Stimulated activated CD8-positive, alpha-beta memory T cell treated with anti-CD3 and anti-CD28 coated beads, Interleukin-15, amount 100 ng/mL, for 4 hours (primary cell): Measurements from ENCODE around the gene SAE1.

ENCODE experiments used
- DNase-seq, 2 donors: peaks; one replicate each; pipeline ENCODE4 v3.0.0-alpha.2; 2020; ENCODE audit warnings: low read depth in 2 of 2

The SAE1 gene

DNA sequence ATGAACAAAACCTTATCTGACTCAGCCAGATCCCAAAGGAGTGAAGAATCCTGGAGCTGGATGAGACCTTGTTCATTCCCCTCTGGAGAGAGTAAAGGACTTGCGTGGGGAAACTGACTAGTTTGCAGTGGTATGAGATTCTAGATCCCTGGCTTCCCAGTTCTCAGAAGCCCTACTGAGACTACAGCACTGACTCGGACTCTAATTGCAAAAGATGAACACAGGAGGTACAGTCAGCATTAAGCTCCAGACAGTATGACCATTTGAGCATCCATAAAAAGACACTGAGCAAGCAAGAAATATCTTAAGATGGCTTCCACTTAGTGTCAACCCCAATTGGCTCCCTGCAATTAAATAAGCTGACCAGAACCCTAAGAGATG lies 23.8 kb upstream of the SAE1 start:
- no peak for DNase-seq

DNA sequence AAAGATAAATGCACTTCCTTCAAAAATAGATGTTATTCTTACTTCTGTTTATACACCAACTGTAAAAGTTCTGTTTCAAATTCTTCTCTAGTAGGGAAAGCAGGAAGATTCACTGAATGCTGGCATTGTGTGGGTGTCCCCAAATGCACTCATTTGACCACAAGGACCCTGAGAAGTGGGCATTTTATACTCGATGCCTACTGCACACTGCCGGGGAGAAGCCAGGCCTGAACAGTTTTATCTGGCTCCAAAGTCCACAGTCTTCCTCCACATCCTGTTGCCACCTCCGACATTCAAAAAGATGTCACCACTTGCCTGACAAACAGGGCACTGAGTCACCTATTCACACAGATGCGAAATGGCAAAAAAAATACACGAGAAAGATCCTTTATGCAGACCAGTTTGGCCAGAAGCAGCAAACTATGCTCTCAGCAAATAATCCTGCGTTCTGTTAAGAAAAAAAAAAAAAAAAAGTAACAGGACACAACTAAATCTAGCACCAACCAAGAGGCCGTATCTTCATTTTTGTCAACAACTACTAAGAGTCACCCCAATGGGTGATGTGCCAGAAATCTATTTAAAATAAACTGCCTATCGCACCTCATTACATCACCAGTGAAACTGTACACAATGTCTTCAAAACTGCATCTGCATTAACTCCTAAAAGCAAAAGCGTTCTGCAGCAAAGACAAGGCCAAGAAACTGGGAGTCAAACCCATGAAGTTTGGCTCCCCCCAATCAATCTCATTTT lies 23.3 kb upstream of the SAE1 start:
- peak in 1 of 2 donors; percentile 24 for DNase-seq

DNA sequence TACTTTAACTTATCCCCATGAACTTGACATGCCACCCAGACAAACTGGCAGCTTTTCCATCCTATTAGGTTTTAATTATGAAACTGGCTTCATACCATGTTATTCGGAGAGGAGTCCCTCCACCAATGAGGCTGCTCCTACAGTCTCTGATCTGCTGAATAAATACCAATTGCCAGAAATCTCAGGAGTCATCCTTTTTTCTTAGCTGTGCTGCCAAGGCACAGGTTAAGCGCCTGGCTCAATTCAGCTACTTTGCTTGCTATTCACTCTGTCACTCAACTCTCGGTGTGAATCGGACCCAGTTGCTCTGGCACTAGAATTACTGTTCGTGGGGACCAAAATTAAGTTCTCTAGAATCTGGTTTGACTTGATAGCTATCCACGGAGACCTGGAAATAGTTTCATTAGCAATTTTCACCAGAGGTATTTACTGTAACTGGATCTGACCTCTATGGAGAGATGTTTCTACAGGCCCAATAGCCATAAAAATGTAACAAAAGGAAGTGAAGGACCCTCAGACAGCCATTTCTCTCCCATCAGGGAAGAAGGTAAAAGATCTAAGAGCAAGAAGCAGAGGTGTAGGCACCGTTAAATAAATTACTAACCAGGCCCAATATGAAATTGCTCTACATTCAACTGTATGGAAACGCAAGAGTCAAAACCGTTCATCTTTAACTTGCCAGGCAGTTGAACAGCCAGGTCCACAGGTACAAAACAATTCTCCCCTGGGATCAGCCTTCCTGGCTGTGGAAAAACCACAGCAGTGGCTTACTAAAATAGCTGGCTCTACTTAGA lies 22.5 kb upstream of the SAE1 start:
- no peak for DNase-seq

DNA sequence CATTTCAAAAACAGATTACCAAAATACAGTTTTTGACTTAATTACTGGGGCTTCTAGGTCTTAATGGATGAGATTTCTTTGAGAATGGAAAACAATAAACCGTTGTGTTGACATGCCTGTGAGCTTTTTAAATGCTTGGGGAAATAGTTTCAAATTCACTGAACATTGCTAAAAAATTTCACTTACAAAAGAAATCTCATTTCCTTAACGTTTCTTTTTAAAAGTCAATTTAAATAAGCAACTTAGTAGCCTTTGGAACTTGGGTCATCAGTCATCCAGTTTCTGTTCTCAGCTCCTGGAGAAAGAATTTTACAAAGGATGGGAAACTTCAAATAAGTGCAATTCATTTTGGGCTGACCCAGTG lies 21.5 kb upstream of the SAE1 start:
- DNase-seq: no peak

DNA sequence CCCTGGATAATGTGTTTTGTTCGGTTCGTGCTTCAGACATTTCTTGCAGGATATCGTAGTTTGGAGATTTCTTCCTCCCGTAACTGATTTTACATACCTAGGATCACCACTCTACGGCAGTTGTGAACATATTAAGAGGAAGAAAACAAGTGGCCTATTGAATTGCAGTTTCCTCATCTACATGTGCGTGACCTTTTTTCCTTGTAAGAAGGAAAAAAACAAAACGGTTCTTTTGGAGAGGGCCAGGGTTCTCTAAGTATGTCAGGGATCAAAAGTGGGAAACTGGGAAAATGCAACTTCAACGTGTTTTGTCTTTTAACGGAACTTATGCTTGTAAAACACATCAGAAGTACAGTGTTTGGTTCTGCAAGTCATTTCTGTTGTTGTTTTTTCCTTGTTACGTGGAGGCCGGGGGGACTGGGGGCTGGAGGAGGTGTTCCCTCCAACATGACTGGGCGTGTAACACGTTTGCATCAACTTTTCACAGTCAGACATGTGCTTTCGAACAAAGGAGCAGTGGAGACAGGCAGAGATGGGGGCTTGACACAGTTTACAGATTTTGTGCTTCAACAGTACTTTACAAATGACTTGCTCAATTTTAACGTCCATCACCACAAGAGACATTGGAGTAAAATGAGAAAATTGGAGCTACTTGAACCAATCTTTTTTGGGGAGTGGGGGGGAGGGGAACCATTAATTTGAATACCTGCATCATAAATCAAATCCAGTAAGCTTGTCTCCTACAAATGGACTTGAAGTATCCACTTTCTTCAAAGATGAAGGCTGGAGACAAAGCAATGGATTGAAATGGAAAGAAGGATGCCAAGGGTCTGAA lies 20.9 kb upstream of the SAE1 start:
- peak in 1 of 2 donors; percentile 29 for DNase-seq

DNA sequence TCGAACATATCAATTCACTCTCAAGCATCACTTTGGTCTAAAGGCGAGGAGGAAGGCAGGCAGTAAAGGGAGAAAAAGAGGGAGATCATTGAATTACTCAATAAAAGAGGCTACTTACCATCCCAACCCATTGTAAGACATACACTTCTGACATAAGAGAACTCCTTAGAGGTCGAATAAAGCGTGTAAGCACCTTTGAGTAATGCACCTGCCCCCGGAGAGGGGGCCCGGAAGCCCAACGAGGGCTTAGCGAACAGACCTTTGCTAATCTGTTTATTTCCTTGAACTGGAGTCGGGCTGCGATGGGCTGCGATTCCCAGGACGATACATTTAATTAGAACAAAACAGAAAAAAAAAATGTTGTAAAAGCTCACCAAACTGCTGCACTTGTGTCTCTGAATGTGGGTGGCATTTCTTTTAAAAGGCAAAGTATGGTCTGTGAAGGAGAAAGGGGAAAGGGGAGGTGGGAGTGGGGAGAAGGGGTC lies 20.1 kb upstream of the SAE1 start:
- peak in 1 of 2 donors; percentile 37 for DNase-seq

DNA sequence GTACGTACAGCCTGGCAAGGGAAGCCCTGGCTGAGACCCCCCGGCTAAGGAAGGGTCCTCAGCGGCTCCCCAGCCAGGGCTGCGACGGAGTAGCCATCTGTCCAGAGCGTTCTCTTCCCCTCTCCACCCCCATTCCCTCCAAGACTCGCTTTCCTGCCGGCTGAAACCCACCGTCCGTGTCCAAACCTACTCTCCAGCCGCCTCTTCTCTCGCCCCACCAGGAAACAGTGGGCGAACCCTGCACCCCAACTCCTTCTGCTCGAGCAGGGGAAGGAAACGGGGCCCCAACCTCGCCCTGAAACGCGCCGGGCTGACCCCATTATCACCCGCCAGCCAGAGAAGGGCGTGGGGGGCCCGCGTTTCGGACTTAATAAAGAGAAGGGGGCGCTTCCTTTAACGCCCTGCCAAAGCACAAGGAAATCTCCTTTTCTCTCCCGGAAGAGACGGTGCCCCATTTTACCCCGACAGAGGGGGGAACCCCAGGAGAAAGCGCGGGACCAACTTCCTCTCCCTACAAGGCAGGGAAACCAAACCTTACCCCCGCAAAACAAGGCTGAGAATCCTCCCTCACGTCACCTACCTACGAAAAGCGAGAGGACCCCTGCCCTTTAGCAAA lies 19.5 kb upstream of the SAE1 start:
- peak in 1 of 2 donors; percentile 22 for DNase-seq

DNA sequence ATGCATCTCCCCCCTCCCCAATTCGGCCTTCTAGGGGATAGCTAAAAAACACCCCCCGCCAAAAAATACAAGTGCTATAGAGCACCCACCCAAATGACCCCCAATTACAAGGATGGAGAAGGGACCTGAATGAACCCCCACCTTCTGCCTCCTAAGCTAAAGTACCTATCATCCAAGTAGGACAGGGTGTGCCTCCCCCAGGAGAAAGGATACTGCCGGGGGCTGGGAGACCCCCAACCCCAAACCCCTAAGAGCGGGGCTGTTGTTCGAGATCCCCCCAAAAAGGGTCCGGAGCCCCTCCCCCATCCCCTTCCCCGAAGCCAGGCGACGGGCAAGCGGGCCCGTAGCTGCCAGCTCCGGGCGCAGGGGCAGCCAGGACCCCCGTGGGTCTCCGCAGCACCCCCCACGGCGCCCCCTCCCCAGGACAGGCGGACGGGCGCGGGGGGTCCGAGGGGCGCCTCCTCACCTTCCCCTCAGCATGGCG lies 18.9 kb upstream of the SAE1 start:
- no peak for DNase-seq

DNA sequence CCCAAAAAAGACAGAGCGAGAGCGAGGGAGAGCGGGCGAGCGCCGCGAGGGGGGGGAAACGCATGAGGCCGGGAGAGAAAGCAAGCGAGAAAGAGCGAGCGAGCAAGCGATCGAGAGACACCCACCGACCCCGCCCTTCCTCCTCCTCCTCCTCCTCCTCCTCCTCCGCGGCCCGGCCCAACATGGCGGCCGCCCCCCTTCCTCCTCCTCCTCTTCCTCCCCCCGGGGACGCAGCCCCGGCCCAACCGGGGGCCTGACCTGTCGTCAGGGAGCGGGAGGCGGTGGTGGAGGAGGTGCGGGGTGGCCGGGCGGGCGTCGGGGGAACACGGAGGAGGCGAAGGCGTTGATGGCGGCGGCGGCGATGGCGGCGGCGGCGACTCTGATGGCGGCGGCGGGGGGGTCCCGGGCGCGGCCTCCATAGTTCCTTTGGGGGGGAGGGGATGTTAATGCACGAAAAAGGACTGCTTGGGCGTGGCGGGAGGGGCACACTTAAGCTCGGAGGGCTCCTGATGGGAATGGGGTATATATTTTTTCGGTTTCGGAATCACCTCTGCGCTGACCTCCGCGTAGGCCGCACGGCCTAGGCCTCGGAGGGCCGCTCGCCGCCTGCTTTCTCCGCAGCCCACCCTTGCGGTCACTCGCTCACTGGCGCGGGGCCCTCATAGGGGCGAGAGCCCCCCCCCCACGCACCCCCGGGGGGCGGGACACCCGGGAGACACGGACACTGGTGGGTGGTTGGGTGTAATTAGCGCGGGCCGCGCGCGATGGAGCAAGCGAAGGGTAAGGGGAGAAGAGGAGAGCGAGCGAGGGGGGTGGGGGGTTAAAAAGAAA lies 18.3 kb upstream of the SAE1 start:
- DNase-seq: peak; percentile 81 to 83

DNA sequence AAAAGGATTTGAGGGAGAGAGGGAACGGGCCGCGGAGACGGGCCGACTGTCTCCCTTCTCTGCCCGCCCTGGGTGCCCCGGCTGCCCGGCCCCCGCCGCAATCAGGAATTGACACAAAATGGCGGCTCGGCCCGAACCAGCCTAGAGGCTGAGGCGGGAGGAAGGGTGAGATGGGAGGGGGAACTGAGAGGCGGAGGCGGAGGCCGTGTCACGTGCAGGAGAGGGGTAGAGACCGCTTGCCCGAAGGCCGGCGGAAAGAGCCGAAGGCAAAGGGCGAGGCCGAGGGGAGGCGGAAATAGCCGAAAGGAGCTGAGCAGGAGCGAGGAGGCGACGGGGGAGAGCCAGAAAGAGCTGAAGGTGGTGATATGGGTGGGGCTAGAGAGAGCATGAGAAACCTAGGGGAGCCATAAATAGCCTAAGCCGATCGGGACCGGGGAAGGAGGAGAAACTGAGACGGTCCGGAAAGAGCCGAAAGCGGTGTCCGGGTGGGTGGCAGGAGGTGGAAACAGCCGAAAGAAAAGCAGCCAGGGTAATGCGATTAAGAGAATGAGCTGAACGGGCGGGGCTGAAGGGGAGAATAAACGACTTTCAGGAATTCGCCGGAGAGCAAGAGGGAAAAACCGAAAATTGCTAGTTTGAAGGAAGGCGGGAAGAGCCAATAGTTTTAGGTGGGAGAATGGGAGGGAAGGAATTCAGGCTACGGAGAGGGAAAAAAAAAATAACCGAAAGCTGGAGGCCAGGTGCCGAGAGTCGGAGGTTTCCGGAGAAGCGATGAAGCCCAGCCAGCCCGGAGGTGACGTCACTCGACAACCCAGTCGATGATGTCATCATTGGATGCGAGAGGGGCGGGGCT lies 17.4 kb upstream of the SAE1 start, which contains the start of gene ZC3H4:
ZC3H4 (minus strand) TSS at position 780 of the 853 bp plus-strand sequence. CDS start 1,192 bp downstream, outside the sequence.
- DNase-seq: peak; percentile 99

DNA sequence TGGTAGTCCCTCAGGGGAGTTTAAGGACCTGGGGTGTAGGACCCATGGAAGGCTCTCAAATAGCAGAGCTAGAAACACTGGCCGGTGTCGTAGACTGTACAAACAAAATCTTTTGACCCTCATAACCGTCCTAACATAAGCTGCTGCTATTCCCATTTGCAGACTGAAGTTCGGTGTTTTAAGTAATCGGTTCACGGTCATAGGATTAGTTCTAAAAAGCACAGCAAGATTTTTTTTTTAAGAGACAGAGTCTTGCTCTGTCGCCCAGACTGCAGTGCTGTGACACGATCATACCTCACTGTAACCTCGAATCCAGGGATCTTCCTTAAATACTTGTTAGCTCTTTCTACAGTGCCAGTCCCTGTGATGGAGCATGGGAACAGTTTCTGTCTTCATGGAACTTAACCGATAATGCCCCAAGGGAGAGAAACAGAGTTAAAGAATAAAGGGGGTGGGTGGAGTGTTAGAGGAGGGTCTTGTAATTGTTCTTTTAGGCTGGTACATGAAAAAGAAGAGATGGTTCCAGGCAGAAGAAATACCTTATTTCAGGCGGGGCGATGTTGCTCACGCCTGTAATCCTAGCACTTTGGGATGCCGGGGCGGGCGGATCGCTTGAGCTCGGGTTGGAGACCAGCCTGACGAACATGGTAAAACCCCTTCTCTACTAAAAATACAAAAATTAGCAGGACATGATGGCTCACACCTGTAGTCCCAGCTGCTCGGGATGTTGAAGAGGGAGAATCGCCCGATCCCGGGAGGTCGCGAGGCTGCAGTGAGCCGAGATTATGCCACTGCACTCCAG lies 16.6 kb upstream of the SAE1 start:
- no peak for DNase-seq

DNA sequence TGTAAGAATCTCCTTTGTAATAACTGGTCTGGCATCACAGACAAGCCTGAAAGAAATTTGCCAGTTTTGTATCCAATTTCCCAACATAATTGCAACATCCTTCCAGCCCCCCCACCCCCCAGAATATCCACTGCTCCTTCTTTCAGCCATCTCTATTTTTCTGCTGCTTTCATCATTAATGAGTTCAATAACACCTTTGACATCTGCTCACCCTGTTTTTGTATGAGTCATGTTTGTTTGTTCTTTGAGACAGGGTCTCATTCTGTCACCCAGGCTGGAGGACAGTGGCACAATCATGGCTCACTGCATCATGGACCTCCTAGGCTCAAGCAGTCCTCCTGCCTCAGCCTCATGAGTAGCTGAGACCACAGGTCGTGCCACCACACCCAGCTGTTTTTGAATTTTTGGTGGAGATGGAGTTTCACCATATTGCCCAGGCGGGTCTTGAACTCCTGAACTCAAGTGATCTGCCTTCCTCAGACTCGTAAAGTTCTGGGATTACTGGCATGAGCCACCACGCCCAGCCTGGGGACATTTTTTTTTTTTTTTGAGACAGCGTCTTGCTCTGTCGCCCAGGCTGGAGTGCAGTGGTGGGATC lies 10.1 kb upstream of the SAE1 start:
- no peak for DNase-seq

DNA sequence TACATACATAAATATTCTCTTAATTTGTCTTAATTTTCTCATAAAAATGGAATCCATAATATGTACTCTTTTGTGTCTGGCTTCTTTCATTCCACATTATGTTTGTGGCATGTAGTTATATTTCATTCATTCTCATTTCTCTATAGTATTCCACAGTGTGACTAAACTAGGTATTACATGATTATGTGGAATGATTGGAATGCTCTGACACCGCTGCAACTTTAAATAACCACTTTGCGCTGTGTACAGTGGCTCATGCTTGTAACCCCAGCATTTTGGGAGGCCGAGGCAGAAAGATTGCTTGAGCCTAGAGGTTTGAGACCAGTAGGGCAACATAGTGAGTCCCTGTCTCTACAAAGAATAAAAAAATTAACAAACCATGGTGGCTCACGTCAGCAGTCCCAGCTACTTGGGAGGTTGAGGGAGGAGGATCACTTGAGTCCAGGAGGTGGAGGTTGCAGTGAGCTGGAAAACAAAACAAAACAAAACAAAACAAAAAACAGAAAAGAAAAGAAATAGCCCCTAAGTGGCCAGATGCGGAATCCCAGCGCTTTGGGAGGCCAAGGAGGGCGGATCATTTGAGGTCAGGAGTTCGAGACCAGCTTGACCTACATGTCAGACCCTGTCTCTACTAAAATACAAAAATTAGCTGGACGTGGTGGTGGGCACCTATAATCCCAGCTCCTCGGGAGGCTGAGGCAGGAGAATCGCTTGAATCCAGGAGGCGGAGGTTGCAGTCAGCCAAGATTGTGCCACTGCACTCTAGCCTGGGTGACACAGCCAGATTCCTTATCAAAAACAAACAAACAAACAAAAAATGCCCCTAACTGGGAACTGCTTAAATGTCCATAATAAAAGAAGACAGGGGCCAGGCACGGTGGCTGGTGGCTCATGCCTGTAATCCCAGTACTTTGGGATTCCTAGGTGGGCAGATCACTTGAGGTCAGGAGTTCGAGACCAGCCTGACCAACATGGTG lies 8.0 kb upstream of the SAE1 start:
- no peak for DNase-seq

DNA sequence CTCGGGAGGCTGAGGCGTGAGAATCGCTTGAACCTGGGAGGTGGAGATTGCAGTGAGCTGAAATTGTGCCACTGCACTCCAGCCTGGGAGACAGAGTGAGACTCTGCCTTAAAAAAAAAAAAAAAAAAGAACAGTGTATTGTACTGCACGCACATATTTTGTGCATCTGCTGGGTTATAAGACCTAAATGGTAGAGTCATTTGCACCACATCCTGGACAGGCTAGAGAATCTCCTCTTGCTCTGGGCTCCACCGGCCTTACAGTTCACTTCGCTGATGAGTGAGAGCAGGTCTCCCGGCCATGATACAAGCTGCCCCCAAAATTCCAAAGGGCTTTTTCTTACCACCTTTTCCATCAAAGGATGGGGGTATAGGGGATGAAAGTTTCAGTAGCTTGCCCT lies 7.2 kb upstream of the SAE1 start:
- no peak for DNase-seq

DNA sequence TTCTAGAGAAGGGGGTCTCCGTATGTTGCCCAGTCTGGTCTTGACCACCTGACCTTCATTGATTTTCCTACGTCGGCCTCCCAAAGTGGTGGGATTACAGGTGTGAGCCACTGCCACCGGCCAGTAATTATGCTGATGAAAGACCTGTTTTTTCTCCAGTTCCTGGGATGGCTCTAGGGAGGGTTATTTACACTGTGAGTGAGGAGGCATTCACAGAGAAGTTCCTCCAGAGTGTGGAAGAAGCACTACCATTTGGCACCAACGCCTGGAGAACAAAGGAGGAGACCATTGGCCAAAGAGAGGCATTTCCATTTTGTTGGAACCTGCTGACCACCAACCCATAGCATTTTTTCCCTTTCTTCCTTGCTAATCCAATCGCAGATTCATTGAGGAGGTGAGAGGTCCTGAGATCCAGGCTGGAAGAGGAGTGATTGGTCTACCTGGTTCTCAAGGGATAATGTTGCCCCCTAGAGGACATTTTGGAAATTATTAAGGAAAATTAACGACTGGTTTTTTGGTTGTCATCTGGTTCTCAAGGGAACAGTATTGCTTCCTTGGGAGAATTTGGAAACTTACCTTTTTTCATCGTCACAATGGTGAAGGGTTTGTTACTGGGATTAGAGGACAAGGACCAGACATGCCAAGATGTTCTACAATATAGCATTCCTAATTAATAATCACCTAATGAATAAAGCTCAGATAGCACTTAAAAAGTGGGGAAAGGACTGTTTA lies 5.5 kb upstream of the SAE1 start:
- DNase-seq: no peak

DNA sequence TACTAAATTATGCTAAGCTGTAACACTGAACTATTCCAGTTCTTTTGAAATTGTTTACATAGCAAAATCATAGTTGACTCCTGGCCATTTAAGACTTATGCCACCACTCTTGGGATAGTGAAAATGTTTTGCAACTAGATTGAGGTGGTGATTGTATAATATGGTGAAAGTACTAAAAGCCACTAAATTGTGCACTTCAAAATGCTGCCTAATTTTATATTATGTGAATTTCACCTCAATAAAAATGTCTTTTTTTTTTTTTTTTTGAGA lies 5.0 kb upstream of the SAE1 start:
- no peak for DNase-seq

DNA sequence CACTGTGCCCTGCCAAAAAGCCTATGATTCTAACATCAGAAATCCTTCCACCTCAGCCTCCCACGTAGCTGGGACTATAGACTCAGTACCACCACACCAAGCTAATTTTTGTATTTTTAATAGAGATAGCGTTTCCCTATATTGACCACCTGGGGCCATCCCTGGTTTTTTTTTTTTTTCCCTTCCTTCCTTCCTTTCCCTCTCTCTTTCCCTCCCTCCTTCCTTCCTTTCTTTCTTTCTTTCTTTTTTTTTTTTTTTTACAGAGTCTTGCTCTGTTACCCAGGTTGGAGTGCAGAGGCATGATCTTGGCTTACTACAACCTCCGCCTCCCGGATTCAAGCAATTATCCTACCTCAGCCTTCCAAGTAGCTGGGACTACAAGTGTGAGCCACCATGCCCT lies 1.1 kb upstream of the SAE1 start:
- no peak for DNase-seq
